Measurements from ENCODE around the gene COL1A1.
A peak's percentile ranks its signal among the peaks of the same experiment; 100 is the strongest.

Gene COL1A1

GRCh38 chr17:50187394-50187725 is 14.1 kb downstream of the COL1A1 start:
- H3K4me3 ChIP-seq (replicated peaks; ENCODE audit: low read depth, low read length), result no peak overlapping the region
- DNase-seq (ENCODE audit: extremely low read depth, low read depth), result no peak
- TF ChIP-seq CTCF (IDR thresholded peaks at IDR 0.05; ENCODE audit: low read depth, low read length, missing control alignments), result no peak

DNA sequence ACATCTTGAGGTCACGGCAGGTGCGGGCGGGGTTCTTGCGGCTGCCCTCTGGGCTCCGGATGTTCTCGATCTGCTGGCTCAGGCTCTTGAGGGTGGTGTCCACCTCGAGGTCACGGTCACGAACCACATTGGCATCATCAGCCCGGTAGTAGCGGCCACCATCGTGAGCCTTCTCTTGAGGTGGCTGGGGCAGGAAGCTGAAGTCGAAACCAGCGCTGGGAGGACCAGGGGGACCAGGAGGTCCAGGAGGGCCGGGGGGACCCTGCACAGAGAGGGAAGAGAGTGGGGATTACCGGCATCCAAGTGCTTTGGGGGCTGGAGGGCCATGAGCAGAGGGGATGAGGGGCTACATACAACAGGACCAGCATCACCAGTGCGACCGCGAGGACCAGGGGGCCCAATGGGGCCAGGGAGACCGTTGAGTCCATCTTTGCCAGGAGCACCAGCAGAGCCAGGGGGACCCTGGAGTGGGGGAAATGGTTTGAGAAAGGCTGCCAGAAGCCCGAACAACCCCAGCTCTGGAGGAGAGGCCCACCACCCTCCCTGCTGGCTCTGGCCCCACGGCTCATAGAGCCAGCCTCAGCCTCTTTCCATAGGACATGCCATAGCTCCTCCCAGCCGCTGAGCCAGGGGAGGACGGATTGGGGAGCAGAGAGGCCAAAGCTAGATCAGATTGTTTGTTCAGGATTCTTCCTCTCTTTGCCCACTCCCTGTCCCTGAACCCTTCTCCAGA is 14.6 kb downstream of the COL1A1 start:
- no peak for DNase-seq (ENCODE audit: extremely low read depth, low read depth)
- H3K4me3 ChIP-seq (replicated peaks; ENCODE audit: low read depth, low read length), result no peak overlapping the region

DNA sequence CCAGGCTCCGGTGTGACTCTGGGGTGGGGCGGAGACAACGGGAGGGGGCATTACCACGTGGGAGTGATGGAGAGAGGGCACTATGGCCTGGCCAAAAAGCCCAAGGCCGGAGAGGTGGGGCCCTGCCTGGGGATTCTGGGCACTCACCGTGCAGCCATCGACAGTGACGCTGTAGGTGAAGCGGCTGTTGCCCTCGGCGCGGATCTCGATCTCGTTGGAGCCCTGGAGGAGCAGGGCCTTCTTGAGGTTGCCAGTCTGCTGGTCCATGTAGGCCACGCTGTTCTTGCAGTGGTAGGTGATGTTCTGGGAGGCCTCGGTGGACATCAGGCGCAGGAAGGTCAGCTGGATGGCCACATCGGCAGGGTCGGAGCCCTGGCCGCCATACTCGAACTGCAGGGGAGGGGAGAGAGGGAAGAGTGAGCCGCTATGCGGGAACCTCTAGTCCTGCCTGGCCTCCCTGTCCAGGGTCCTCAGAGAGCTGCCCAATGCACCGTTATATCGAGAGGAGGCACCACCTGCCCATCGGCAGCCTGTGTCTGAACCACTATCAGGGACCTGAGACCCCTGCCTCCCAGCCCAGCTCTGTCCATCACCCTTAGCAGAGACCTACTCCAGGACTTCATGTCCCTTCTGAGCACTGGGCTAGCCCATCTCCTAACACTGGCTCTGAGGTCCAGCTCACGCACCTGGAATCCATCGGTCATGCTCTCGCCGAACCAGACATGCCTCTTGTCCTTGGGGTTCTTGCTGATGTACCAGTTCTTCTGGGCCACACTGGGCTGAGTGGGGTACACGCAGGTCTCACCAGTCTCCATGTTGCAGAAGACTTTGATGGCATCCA is 15.6 kb downstream of the COL1A1 start:
- H3K4me3 ChIP-seq (replicated peaks; ENCODE audit: low read depth, low read length), result no peak overlapping the region
- TF ChIP-seq CTCF (IDR thresholded peaks at IDR 0.05; ENCODE audit: low read depth, low read length, missing control alignments), result no peak
- no peak for DNase-seq (ENCODE audit: extremely low read depth, low read depth)

More for the DNA sequence above, 14.6 kb downstream of the COL1A1 start:
- TF ChIP-seq CTCF (IDR thresholded peaks at IDR 0.05; ENCODE audit: low read depth, low read length, missing control alignments), result no peak

GRCh38 chr17:50184611-50185398 is 16.6 kb downstream of the COL1A1 start:
- no peak overlapping the region for H3K4me3 ChIP-seq (replicated peaks; ENCODE audit: low read depth, low read length)
- no peak for TF ChIP-seq CTCF (IDR thresholded peaks at IDR 0.05; ENCODE audit: low read depth, low read length, missing control alignments)
- DNase-seq (ENCODE audit: extremely low read depth, low read depth), result no peak

GRCh38 chr17:50184064-50184463 is 17.4 kb downstream of the COL1A1 start:
- TF ChIP-seq CTCF (IDR thresholded peaks at IDR 0.05; ENCODE audit: low read depth, low read length, missing control alignments), result peak; percentile 34
- DNase-seq (ENCODE audit: extremely low read depth, low read depth), result no peak
- H3K4me3 ChIP-seq (replicated peaks; ENCODE audit: low read depth, low read length), result no peak overlapping the region

- DNase-seq (ENCODE audit: extremely low read depth, low read depth), result no peak
- no peak overlapping the region for H3K4me3 ChIP-seq (replicated peaks; ENCODE audit: low read depth, low read length)
- TF ChIP-seq CTCF (IDR thresholded peaks at IDR 0.05; ENCODE audit: low read depth, low read length, missing control alignments), result no peak
Observed at GRCh38 chr17:50183421-50183994, 17.9 kb downstream of the COL1A1 start.
